HUES6 (cell line): ENCODE results near the gene DLX3.

Experiments used
- H3K27ac ChIP-seq: 2 replicates; pipeline ENCODE4 v1.7.0; 2013; ENCODE audit warnings: low read depth, mild to moderate bottlenecking, low read length, inconsistent platforms
- H3K27me3 ChIP-seq: 2 replicates; pipeline ENCODE4 v1.6.1; 2013; ENCODE audit warnings: low read length; ENCODE audit not compliant: control insufficient read depth, insufficient read depth
- H3K36me3 ChIP-seq: 2 replicates; pipeline ENCODE4 v1.6.1; 2013; ENCODE audit warnings: low read length; ENCODE audit not compliant: control insufficient read depth, insufficient read depth
- H3K4me1 ChIP-seq: 2 replicates; pipeline ENCODE4 v1.6.1; 2013; ENCODE audit warnings: low read length; ENCODE audit not compliant: control insufficient read depth, insufficient read depth
- H3K4me3 ChIP-seq: 2 replicates; pipeline ENCODE4 v1.5.1; 2013; ENCODE audit warnings: low read depth, low read length
- H3K9ac ChIP-seq: one replicate; pipeline ENCODE4 v1.6.1; 2013; ENCODE audit warnings: mild to moderate bottlenecking, low read length
- H3K9me3 ChIP-seq: 2 replicates; pipeline ENCODE4 v1.6.1; 2013; ENCODE audit warnings: low read depth, low read length; ENCODE audit not compliant: control insufficient read depth, insufficient read depth

The DLX3 gene

GRCh38 chr17:49979748-49980479, 15.1 kb downstream of the DLX3 start:
- Histone ChIP-seq H3K27me3 (peaks cover 61% of the 10 kb centered on the region), H3K27ac (no peak overlapping the region)

GRCh38 chr17:49978501-49978900, 16.5 kb downstream of the DLX3 start:
- Histone ChIP-seq H3K9me3 (no peaks in the 10 kb centered on the region), H3K36me3 (no peaks in the 10 kb centered on the region), H3K4me1 (peaks cover 43% of the 10 kb centered on the region), H3K27me3 (peaks cover 73% of the 10 kb centered on the region), H3K27ac (no peak overlapping the region), H3K9ac (no peak overlapping the region), H3K4me3 (no peak overlapping the region)

More at GRCh38 chr17:49979748-49980479, 15.1 kb downstream of the DLX3 start:
- Histone ChIP-seq H3K4me1 (peaks cover 49% of the 10 kb centered on the region), H3K4me3 (no peak overlapping the region), H3K9me3 (no peaks in the 10 kb centered on the region), H3K9ac (no peak overlapping the region), H3K36me3 (no peaks in the 10 kb centered on the region)

- no peaks in the 10 kb centered on the region for H3K9me3 ChIP-seq
- H3K36me3 ChIP-seq, result no peaks in the 10 kb centered on the region
- H3K4me1 ChIP-seq, result peaks cover 47% of the 10 kb centered on the region
- H3K9ac ChIP-seq, result no peak overlapping the region
- H3K4me3 ChIP-seq, result no peak overlapping the region
- H3K27ac ChIP-seq, result no peak overlapping the region
- peaks cover 77% of the 10 kb centered on the region for H3K27me3 ChIP-seq
Measured at GRCh38 chr17:49977463-49978389, 17.3 kb downstream of the DLX3 start.

GRCh38 chr17:49976828-49977202, 18.2 kb downstream of the DLX3 start:
- peaks cover 86% of the 10 kb centered on the region for H3K27me3 ChIP-seq
- no peaks in the 10 kb centered on the region for H3K9me3 ChIP-seq
- H3K27ac ChIP-seq, result no peak overlapping the region
- no peak overlapping the region for H3K9ac ChIP-seq
- H3K4me1 ChIP-seq, result peaks cover 56% of the 10 kb centered on the region
- H3K36me3 ChIP-seq, result no peaks in the 10 kb centered on the region
- no peak overlapping the region for H3K4me3 ChIP-seq

GRCh38 chr17:49976163-49976827, 18.7 kb downstream of the DLX3 start:
- H3K4me3 ChIP-seq, result no peak overlapping the region
- peaks cover 89% of the 10 kb centered on the region for H3K27me3 ChIP-seq
- peaks cover 60% of the 10 kb centered on the region for H3K4me1 ChIP-seq
- no peaks in the 10 kb centered on the region for H3K9me3 ChIP-seq
- H3K27ac ChIP-seq, result no peak overlapping the region
- H3K9ac ChIP-seq, result no peak overlapping the region
- no peaks in the 10 kb centered on the region for H3K36me3 ChIP-seq

GRCh38 chr17:49975531-49975930, 19.5 kb downstream of the DLX3 start:
- H3K9me3 ChIP-seq, result no peaks in the 10 kb centered on the region
- no peak overlapping the region for H3K27ac ChIP-seq
- H3K36me3 ChIP-seq, result no peaks in the 10 kb centered on the region
- peak overlapping the region; percentile 9; the same call in 1 of the 2 replicates for H3K4me3 ChIP-seq
- peaks cover 57% of the 10 kb centered on the region for H3K4me1 ChIP-seq
- peaks cover 94% of the 10 kb centered on the region for H3K27me3 ChIP-seq
- no peak overlapping the region for H3K9ac ChIP-seq

GRCh38 chr17:49973271-49973615, 21.8 kb downstream of the DLX3 start:
- no peaks in the 10 kb centered on the region for H3K36me3 ChIP-seq
- no peak overlapping the region for H3K9ac ChIP-seq
- H3K4me1 ChIP-seq, result peaks cover 56% of the 10 kb centered on the region
- no peaks in the 10 kb centered on the region for H3K9me3 ChIP-seq
- H3K27me3 ChIP-seq, result peaks cover 100% of the 10 kb centered on the region
- H3K27ac ChIP-seq, result no peak overlapping the region
- peak overlapping the region; percentile 53; the same call in 1 of the 2 replicates for H3K4me3 ChIP-seq

- Histone ChIP-seq H3K4me3 (peak overlapping the region; percentile 53), H3K9ac (no peak overlapping the region), H3K27ac (no peak overlapping the region), H3K4me1 (peaks cover 55% of the 10 kb centered on the region), H3K27me3 (peaks cover 100% of the 10 kb centered on the region), H3K36me3 (no peaks in the 10 kb centered on the region), H3K9me3 (no peaks in the 10 kb centered on the region)
Measured at GRCh38 chr17:49972486-49973270, 22.3 kb downstream of the DLX3 start.

- no peaks in the 10 kb centered on the region for H3K9me3 ChIP-seq
- no peak overlapping the region for H3K9ac ChIP-seq
- peaks cover 48% of the 10 kb centered on the region for H3K4me1 ChIP-seq
- no peak overlapping the region for H3K27ac ChIP-seq
- H3K36me3 ChIP-seq, result no peaks in the 10 kb centered on the region
- peak overlapping the region; percentile 53 for H3K4me3 ChIP-seq
- peaks cover 100% of the 10 kb centered on the region for H3K27me3 ChIP-seq
Measured at GRCh38 chr17:49971848-49972485, 23.1 kb downstream of the DLX3 start.

- peaks cover 100% of the 10 kb centered on the region for H3K27me3 ChIP-seq
- peaks cover 42% of the 10 kb centered on the region for H3K4me1 ChIP-seq
- H3K9me3 ChIP-seq, result no peaks in the 10 kb centered on the region
- H3K27ac ChIP-seq, result no peak overlapping the region
- no peak overlapping the region for H3K9ac ChIP-seq
- peak overlapping the region; percentile 53 for H3K4me3 ChIP-seq
- no peaks in the 10 kb centered on the region for H3K36me3 ChIP-seq
Measured at GRCh38 chr17:49971199-49971847, 23.7 kb downstream of the DLX3 start.
